T-helper 1 cell treated with Interleukin-12 subunit alpha and Interleukin-12 subunit beta and Interleukin-4 antibody, amounts not matched to agents 30 ng/mL and 1 ng/mL, for 36 hours (primary cell): Measurements from ENCODE around the gene MGA. TPM values are rescaled to one million over a fixed set of nuclear protein-coding genes. Genes with fewer than 3 reads are reported as not detected.

Experiments used
- intact Hi-C: fragments of 100-400 bp; cut with micrococcal nuclease; formaldehyde crosslinking; loops from one replicate; pipeline ENCODE4 v1.15.1; 2024
- total RNA-seq: library from RNA; stranded (reverse); gene quantifications from 2 replicates; pipeline ENCODE4 v1.2.3, GENCODE V29; 2022

Gene MGA
- total RNA-seq, 1 donor from 2014 or later: 39.3 TPM

DNA sequence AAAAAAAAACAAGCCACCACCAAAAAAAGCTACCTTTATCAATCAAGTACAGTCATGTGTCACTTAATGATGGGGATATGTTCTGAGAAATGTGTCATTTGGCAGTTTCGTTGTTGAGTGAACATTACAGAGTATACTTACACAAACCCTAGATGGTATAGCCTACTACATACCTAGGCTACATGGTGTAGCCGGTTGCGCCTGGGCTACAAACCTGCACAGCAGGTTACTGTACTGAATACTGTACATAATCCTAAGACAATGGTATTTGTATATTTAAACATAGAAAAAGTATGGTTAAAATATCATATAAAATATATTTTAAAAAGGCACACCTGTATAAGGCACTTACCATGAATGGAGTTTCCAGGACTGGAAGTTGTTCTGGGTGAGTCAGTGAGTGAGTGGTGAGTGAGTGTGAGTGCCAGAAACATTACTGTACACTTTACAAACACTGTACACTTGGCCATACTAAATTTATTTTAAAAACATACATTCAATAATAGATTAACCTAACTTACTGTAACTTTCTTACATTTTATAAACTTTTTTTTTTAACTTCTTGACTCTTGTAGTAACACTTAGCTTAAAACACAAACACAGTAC lies 141.7 kb downstream of the MGA start:
- intact Hi-C loops: no loop called here

DNA sequence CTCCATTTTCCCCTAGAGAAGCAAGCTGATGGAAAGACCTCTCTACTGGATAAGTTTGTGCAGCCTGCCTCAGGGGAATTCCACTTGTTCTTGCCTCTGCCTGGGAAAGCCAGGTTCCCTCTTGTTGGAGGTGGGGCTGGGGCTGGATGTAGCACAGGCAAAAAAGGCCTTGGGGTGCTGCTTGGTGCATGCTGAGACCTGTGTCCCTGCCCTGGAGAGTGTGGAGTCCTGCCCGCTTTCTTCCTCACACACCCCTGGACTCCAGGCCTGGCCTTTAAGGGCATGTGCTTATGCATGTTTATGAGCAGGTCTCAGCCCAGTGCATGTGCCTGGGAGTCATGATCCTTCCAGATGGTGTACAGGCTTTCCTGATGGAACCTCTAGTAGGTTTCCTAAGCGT lies 144.2 kb downstream of the MGA start:
- intact Hi-C loops: no loop called here

DNA sequence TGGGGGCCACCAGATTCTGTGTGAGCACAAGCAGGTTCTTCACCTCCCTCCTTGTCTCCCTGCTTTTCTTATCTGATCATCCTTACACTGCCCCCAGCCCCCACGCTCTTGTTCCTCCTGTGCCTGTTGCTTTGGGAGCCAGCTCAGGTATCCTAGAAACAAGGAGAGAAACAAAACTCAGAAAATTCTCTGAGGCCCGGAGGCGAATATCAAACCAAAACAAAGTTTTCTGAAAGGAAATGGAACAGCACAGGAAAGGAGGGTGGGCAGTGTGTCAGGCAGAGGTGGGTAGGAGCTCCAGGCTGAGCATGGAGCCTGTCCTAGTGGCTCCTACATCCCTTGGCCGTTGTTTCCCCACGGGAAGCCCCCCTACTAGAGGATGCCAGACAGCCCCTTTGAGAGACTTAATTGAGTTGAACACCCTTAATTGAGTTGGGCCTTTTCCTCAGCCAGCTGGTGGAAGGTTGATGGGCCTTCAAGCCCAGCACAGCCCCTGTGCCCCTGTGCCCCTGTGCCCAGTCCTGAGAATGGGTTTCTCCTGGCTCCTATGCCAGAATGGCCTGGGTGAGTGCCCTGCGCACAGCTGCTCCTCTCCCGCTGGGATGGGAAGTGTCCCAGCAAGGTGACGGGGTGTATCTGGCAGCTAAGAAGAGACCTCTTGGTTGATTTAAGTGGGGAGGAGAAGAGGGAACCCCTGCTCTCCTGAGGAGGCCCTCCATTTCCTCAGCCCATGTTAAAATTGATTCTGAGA lies 144.9 kb downstream of the MGA start:
- intact Hi-C loops: no loop called here

DNA sequence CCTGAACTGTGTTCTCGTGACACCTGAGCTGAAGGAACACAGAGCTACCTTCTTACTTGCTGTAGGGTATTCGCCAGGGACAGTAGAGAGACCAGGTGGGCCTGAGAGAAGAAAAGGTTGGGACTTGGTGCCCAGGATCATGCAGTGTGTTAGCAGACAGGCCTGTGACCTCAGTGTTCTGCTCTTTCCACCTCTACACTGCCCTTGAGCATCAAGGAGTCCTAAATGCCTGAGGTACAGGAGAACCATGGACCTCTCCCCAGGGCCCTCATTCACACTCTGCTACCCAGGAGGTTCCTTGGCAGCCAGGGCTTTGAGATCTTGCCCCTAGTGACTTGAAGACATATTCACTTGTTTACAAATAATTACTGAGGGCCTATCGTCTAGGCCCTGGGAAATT lies 145.5 kb downstream of the MGA start:
- intact Hi-C loops: no loop called here

DNA sequence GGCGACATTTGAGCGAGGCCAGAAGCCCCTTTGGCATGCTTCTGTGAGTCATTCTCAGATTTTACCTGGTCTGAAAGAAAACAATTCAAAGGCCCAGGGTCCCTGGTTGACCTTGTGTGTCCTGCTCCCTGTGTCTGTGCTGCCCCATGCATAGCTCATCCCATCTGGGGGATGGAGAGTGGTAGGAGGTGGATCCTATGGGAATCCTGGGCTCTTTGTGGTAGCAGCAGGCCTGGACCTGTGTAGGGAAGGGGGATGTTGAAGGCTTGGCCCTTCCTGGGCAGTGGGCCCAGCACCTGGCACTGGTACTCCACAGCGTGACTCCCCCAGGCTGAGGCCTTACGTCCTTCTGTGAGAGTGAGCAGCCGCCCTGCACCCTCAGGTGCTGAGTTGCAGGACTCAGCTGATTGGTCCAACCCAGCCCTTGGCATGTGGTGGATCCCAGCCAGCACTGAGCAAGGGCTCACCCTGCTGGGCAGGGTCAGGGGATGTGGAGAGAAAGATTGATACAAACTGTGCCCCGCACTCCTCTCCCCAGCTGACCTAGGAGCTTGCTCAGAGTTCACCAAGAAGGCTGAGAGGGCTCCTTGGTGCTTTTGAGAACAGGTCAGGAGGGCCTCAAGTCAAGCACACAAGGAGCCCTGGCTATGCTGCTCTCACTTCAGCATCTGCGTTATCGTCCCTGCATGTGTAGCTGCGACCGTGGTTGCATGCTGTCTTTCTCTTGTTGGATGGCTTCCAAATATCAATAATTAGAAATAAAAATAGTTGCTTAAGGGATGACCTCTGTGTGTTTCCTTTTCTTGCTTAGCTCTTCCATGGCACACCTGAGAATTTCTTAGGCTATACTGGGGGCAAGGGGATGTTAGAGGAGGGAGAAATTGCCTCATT lies 146.3 kb downstream of the MGA start:
- intact Hi-C loops: no loop called here

DNA sequence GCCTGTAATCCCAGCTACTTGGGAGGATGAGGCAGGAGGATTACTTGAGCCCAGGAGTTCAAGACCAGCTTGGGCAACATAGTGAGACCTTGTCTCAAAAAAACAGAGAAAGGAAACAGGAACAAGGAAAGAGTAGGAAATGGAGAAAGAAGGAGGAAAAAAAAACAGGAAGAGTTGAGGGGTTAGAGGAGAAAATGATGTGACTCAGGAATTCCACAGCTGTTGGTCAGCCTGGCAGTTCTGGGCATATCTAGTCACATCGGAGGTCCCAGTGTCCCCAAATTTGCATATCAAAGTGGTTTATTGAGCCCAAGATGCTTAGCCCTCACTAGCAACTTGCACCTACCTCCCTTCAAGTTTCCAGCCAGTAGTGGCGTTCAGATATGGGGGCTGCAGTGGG lies 148.9 kb downstream of the MGA start:
- intact Hi-C loops: no loop called here

DNA sequence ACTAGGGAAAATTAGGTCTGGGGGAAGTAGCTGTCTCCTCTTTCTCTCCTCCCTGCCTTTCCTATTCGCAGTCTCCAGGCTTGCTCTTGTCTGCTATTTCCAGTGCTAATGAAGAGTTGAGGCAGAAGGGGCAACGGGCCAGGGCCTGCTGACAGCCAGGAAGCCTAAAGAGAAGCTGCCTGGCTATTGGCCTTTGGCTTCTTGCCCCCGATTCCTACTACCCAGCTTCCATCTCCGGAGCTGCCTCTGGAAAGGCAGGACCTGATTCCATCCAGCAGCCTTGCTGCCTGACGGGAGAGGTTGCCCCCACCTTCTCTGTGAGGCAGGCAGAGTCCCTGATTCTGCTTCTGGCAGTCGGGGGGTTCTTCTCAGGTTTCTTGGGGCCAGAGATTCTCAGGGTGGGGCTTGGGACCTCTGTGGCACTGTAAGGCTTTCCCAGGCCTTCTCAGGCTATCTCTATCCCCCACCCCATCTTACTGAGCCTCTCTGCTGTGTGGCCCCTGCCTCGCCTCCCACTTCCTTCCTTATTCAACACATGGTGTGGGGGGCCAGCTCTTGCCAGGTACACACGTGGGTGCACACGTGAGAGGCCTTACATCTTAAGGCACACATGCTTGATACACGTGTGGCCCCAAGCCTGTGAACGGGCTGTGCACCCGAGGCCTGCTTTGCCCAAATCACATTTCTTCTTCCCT lies 149.5 kb downstream of the MGA start:
- intact Hi-C loops: no loop called here

DNA sequence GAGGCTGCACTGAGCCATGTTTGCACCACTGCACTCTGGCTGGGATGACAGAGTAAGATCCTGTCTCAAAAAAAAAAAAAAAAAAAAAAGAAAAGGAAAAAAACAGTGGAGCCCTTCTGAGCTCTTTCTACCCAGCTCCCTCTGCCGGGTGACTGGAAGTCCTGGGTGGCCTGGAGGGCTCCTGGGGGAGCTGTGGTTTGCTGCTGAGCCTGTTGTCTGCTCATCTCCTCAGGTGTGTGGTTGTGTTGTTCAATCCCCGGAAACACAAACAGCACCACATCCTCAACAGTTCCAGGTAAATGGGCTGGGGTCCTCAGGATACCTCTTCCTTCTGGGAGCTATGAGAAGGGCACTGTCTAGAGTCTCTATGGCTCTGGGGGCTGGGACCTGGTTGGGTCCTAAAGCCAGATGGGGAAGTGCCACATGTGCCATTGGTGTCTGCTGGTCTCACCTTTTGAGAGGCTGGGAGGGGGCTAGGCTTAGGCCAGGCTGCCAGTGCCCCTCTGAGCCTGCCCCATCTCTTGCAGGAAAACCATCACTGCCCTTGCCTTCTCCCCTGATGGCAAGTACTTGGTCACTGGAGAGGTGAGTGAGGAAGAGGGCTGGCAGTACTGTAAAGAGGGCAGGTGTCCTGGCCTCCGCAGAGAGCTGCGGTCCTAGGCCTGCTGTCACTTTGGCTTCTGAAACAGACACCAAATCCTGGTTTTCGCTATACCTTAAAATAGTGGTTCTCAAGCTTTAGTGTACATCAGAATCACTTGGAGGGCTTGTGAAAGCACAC lies 150.6 kb downstream of the MGA start:
- intact Hi-C loops: loop anchor here (1.0 kb wide), 8 partner anchors 17 to 345 kb away; partner anchors contain the start of genes JMJD7 and MAPKBP1

DNA sequence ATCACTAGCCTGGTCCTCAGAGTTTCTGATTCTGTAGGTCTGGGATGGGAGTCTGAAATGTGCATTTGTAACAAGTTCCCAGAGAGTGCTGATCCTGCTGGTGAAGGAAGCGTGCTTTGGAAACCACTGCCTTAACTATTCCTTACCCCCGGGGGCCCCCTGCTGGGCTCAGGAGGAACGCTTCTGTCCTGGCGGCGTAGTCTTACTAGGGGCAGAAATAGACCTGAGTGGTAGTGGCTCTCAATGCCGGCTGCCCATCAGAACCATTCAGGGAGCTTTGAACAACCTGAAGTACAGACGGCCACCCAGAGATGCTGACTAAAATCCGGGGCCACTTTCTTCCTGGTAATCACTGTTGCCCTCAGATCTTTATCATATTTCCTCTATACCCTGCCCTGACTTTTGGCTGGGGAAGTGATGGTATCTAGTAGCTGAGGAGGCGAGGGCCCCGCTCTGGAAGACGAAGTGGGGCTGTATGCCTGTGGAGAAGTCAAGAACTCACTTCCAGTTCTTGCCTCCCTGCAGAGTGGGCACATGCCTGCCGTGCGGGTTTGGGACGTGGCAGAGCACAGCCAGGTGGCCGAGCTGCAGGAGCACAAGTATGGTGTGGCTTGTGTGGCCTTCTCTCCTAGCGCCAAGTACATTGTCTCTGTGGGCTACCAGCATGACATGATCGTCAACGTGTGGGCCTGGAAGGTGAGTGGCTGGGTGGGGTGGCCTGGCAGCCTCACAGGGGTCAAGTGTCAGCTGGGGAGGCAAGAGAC lies 151.4 kb downstream of the MGA start:
- intact Hi-C loops: loop anchor here (1.0 kb wide), 8 partner anchors 17 to 345 kb away; partner anchors contain the start of genes JMJD7 and MAPKBP1

DNA sequence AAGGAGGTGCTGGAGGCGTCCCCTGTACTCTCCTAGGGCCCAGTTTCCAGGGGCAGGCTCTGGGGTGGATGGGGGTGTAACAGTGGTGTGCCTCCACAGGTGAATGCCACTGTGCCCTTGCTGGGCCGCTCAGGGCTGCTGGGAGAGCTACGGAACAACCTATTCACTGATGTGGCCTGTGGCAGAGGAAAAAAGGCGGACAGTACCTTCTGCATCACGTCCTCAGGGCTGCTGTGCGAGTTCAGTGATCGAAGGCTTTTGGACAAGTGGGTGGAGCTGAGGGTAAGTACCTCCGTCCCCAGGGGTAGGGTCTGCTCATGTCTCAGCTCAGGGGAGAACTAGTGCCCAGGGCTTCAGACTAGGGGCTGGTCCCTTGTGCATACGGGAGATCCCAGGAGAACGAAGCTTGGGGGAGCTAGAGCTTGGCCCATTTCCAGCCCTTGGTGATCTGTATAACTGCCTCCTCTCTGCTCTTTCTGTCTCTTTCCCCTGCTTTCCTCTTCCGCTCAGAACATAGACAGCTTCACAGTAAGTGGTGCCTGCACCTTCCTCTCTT lies 152.7 kb downstream of the MGA start:
- intact Hi-C loops: no loop called here

DNA sequence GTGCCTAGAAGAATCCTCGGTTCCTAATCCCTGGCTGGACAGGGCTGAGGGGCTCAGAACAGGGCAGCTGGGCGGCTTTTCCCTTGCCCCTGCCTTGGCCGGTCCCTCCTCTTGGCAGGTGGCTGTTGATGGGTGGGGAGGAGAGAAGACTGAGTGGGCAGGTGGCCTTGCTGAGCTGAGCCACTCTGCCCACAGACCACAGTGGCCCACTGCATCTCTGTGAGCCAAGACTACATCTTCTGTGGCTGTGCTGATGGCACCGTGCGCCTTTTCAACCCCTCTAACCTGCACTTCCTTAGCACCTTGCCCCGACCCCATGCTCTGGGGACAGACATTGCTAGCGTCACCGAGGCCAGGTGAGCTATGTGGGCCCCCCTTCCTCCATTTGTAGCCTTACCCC lies 153.2 kb downstream of the MGA start:
- intact Hi-C loops: no loop called here

DNA sequence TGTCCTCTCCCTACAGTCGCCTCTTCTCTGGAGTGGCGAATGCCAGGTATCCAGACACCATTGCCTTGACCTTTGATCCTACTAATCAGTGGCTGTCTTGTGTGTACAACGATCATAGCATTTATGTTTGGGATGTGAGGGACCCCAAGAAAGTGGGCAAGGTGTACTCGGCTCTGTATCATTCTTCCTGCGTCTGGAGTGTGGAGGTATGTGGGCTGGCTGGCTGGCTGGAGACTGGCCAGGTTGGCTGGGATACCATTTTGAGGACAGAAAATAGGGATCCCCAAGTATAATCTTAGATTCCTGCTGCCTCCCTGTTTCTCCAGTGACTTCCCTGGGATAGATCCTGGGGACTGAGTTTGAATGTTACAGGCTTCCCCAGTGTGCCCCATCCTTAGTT lies 154.3 kb downstream of the MGA start:
- intact Hi-C loops: no loop called here

DNA sequence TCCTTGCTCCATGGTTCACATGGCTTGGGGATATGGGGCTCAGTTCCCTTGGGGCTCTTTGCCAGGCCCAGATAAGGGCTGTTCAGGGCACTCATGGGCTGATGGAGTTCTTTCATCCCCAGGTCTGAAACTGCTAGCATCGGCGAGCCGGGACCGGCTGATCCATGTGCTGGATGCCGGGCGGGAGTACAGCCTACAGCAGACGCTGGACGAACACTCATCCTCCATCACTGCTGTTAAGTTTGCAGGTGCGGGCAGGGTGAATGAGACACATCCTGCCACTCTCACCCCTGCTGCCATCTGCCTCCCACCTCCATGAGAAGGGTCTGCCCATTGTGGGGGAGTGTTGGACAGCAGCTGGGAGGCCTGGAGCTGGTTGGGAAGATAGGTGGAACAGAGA lies 156.6 kb downstream of the MGA start:
- intact Hi-C loops: no loop called here

DNA sequence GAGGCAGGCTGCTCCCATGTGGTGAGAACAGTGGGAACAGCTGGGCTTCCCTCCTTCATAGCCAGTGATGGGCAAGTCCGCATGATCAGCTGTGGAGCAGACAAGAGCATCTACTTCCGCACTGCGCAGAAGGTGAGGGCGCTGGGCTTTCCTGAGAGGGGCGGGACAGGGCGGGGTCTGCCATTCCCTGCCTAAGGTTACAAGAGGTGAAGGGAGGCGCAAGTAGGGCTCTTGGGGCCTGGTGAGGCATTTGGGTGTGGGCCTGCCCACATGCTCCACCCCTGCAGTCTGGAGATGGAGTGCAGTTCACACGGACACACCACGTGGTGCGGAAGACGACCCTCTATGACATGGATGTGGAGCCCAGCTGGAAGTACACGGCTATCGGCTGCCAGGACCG lies 157.1 kb downstream of the MGA start:
- intact Hi-C loops: no loop called here

DNA sequence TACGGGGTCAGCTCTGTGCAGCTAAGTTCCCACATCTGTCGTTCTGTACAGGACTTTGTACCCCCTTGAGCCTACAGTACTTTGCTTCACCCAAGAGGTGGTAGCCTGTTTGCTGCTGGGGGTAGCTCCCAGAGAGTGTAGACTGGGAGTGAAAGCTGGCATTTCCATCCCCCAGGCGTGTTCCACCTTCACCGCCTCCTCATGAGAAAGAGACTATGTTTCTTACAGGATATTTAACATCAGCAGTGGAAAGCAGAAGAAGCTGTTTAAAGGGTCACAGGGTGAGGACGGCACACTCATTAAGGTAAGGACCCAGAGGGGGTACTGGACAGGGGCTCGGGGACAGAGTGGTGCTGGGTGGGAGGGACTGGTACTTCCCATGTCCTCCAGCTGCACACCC lies 157.6 kb downstream of the MGA start:
- intact Hi-C loops: no loop called here

DNA sequence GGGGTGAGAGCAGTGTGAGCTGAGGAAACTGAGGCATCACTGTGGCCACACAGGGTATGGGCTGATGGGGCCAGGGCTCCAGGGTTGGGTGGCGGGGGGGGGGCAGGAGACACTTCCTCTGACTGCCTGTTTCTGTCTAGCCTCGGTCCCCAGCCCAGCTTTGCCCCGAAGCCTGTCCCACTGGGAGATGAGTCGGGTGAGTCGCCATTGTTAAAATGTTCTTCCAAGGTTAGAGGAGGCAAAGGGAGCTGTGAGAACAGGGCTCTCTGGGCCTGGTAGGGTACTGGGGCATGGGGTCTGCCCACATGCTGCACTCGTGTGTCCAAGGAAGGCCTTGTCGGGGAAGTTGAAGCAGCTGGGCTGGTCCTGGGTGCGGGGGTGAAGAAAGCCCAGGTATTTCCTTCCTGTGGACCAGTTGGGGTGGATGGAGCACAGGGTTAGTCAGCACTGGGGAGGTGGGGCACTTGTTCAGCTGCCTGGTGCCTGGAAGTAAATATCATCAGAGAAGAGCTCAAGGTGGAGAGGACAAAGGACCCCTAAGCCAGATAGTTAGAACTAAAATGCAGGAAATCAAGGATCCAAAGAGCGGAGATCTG lies 159.3 kb downstream of the MGA start:
- intact Hi-C loops: loop anchor here (10.0 kb wide), 2 partner anchors 535 to 915 kb away; partner anchors contain the start of gene CDAN1

DNA sequence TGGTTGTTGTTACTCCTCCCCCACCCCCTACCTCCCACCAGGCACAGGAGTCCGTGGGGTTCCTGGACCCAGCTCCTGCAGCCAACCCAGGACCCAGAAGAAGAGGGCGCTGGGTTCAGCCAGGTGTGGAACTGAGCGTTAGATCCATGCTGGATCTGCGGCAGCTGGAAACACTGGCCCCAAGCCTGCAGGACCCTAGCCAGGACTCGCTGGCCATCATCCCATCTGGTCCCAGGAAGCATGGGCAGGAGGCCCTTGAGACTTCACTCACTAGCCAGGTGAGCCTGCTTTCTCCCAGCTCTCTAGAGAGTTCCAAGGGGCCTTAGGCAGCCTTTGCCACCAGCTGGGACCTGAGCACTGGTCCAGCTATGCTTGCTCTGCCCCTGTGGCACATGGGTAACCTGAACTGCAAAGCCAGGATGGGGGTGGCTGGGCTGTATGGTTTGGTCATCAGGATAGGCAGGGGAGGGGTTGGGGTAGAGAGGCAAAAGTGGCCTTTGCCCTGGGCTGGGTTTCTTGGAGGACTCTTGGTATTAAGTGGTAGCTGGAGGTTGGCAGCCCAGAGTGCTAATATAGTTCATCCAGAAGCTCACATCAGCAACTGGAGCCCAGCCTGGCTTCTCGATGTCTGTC lies 160.7 kb downstream of the MGA start:
- intact Hi-C loops: loop anchor here (10.0 kb wide), 2 partner anchors 536 to 914 kb away; partner anchors contain the start of gene CDAN1

DNA sequence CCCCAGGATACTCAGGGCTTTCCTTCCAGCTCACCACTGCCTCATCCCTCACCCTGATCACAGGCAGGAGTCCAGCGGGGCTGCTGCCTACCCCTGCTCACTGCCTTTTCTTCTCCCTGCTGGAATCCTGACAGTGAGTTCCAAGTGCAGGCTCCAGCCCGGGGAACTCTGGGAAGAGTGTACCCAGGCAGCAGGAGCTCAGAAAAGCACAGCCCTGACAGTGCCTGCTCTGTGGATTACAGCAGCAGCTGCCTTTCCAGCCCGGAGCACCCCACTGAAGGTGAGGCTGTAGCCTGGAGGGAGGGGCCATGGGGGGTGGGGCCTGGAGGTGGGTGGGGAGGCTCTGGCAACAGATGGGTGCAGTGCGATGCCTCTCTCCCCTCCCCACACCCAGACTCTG lies 161.6 kb downstream of the MGA start:
- intact Hi-C loops: loop anchor here (10.0 kb wide), 2 partner anchors 537 to 913 kb away; partner anchors contain the start of gene CDAN1
